GM21619 (cell line): ENCODE data around the gene NRG2.

ENCODE experiments used
- ATAC-seq: cut with Tn5 transposase; IDR thresholded peaks from one replicate; pipeline ENCODE4 v1.9.1; 2021; ENCODE audit not compliant: unreplicated experiment

Gene NRG2

GRCh38 chr5:139804800-139805397 lies 238.2 kb downstream of the NRG2 start:
- ATAC-seq: no peak

DNA sequence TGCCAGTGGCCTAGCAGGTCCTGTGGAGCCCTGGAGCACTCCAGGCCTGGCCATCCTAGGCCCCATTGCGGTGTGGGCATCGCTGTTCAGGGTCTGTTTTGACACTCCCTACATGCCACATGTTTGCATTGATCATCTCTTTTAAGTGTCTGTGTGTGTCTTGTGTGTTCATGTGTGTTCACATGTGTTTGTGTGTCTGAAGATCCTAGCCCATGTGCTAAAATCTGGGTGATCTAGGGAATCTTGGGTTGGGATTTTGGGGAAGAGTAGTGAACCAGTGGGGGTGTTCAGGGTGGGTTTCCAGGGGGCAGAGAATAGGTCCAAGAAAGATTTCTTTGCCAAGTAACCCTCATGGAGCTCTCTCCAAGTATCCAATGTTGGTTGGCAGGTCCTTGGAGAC lies 239.1 kb downstream of the NRG2 start:
- ATAC-seq: no peak

DNA sequence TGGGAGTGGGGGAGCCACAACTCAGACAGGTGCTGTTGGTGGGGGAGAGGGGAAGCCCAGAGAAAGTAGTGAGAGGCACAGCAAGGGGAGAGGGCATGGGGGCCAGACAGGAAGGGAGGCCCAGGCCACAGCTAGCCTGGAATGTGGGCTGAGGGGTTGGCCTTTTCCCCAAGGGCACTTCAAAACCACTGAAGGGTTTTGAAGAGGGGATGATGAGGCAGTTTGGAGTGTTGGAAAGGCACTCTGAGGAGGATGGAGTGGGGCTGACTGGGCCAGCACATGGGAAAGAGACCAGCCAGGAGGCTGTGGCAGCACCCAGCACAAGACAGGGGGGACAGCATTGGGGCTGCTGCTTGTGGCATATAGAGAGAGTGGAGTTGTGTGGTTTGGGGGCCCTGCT lies 243.7 kb downstream of the NRG2 start:
- ATAC-seq: no peak

- ATAC-seq: no peak
Measured at GRCh38 chr5:139798883-139799282, 244.2 kb downstream of the NRG2 start.

DNA sequence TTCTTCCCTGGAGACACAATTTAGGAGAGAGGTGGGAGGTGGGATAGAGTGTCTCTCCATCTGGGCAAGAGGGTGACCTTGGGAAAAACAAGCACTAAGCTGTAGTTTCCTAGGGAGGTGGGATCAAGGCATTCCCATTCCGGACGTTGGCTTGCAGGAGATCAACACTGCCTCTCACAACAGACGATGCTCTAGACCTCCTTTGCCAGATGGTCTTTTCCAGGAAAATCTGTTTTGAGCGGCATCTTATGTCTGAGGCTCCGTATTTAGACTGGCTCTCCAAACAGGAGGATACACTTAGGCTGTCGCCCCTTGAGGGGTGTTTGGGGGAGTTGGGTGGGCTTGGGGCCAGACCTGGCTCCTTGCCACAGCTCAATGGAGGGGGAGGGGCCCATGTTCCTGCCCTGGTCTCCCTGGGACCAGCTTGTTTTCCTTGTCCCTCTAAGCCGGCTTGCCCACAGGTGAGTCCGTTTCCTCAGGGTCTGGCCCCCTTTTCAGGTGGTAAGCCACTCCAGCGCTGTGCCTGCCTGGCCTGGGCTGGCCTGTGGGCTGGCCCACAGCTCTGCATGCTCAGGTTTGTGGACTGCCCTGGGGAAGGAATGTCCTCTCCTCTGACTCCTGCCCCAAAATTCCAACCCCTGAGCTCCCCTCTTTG lies 245.1 kb downstream of the NRG2 start:
- ATAC-seq: no peak

GRCh38 chr5:139797335-139797734 lies 245.8 kb downstream of the NRG2 start:
- no peak for ATAC-seq
